Effector memory CD4-positive, alpha-beta T cell (primary cell): ENCODE data around the gene HOXC9.

ENCODE experiments used
- DNase-seq, 3 donors: peaks; one replicate each; pipeline ENCODE4 v3.0.0-alpha.2; 2020
- H3K27ac ChIP-seq: 2 replicates; pipeline ENCODE4 v1.7.0; 2013; ENCODE audit warnings: mild to moderate bottlenecking, low read length, moderate library complexity; ENCODE audit not compliant: insufficient read depth, poor library complexity, severe bottlenecking
- H3K27me3 ChIP-seq: replicated peaks from 2 replicates; pipeline ENCODE4 v1.7.0; 2013; ENCODE audit warnings: mild to moderate bottlenecking, low read length; ENCODE audit not compliant: insufficient read depth, control insufficient read depth, poor library complexity, severe bottlenecking
- H3K36me3 ChIP-seq: 2 replicates; pipeline ENCODE4 v1.7.0; 2013; ENCODE audit warnings: mild to moderate bottlenecking, low read length, moderate library complexity; ENCODE audit not compliant: control insufficient read depth, insufficient read depth
- H3K4me1 ChIP-seq: 2 replicates; pipeline ENCODE4 v1.7.0; 2013; ENCODE audit warnings: low read length, mild to moderate bottlenecking; ENCODE audit not compliant: control insufficient read depth, insufficient read depth, poor library complexity, severe bottlenecking
- H3K4me3 ChIP-seq: 2 replicates; pipeline ENCODE4 v1.7.0; 2013; ENCODE audit warnings: low read length, low read depth, mild to moderate bottlenecking; ENCODE audit not compliant: insufficient read depth, poor library complexity, severe bottlenecking
- H3K9me3 ChIP-seq: 2 replicates; pipeline ENCODE4 v1.7.0; 2013; ENCODE audit warnings: mild to moderate bottlenecking, low read length, moderate library complexity; ENCODE audit not compliant: control insufficient read depth

The HOXC9 gene

GRCh38 chr12:53976823-53977595 is 23.0 kb upstream of the HOXC9 start:
- Histone ChIP-seq H3K36me3 (no peaks in the 10 kb centered on the region), H3K27ac (no peak overlapping the region), H3K4me3 (no peak overlapping the region), H3K27me3 (peaks cover 94% of the 10 kb centered on the region), H3K9me3 (no peaks in the 10 kb centered on the region), H3K4me1 (peaks cover 31% of the 10 kb centered on the region)
- DNase-seq, result no peak

DNA sequence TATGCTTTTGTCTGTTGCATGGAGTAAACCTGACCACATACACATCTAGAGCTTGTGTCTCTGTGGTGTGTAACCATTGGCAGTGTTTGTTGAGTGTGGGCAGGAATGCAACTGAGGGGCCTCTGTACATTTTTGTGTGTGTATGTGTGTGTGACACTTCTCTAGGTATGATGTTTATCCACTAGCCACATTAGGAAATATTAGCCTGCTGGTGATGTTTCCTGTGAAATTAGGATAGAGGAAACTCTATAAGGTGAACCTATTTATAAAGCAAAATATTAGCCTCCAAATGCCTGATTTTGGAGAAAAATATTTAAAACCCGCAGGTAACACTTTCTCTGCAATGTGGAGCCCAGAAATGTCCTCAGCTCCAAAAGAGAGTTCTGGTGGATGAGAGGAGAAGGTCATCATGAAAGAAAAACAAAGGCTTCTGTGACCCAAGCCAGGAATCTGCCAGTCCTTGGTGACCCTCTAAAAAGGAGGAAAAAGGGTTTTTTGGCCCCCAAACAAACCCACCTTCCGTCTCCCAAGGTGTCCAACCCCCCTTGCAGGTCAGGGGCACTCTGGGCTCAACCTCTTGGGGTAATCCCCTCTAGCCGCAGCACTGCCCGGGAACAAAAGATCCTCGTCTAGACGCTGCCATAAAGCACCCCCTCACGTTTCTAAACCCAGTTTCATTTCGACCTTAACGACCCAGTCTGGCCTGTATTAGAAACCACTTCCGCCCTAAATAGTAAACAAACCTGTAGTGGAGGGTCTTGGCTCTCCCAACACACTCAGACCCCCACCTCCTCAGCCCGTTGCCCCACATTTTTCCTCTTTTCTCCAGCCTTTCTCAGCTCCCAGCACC is 22.1 kb upstream of the HOXC9 start:
- H3K4me3 ChIP-seq, result no peak overlapping the region
- peaks cover 31% of the 10 kb centered on the region for H3K4me1 ChIP-seq
- H3K36me3 ChIP-seq, result no peaks in the 10 kb centered on the region
- H3K27me3 ChIP-seq, result peaks cover 94% of the 10 kb centered on the region
- no peak overlapping the region for H3K27ac ChIP-seq
- no peaks in the 10 kb centered on the region for H3K9me3 ChIP-seq
- DNase-seq, result no peak

- no peaks in the 10 kb centered on the region for H3K36me3 ChIP-seq
- H3K27me3 ChIP-seq, result peaks cover 95% of the 10 kb centered on the region
- DNase-seq, result no peak
- H3K27ac ChIP-seq, result no peak overlapping the region
- peaks cover 24% of the 10 kb centered on the region for H3K4me1 ChIP-seq
- H3K9me3 ChIP-seq, result no peaks in the 10 kb centered on the region
- H3K4me3 ChIP-seq, result no peak overlapping the region
These were observed 21.2 kb upstream of the HOXC9 start for GRCh38 chr12:53978477-53979356.

DNA sequence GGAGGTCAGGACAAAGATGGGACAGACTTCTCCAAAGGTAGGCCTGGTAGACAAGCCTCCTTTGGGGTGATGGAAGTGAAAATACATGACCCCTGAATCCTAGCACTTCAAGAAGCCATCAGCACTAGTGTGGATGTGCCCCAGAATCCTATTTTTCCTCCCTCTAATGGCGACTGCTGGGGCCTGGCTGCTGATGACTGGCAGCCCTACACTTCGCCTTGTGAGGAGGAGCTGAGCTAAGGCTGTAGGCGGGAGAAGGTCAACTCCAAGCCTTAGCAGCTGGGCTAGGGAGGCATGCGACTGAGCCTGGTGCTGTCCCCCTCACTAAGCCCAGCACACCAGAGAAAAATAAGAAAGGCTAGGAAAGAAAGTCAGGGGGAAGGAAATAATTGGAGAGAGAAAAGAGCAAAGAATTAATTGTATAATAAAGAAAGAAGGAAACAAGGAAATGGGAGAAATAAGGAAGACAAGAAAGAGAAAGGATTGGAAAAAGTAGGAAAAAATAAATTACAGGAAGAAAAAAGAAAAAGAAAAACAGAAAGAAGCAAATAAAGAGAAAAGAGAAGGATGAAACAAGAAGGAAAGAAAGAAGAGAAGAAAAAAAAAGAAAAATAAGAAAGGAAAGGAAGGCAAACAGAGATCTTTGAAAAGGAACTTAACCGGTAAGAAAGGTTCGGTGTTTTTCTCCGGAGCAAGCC is 19.7 kb upstream of the HOXC9 start:
- no peak overlapping the region for H3K4me3 ChIP-seq
- no peak overlapping the region for H3K27ac ChIP-seq
- H3K9me3 ChIP-seq, result no peaks in the 10 kb centered on the region
- H3K36me3 ChIP-seq, result no peaks in the 10 kb centered on the region
- H3K27me3 ChIP-seq, result peaks cover 94% of the 10 kb centered on the region
- peaks cover 9% of the 10 kb centered on the region for H3K4me1 ChIP-seq
- no peak for DNase-seq

DNA sequence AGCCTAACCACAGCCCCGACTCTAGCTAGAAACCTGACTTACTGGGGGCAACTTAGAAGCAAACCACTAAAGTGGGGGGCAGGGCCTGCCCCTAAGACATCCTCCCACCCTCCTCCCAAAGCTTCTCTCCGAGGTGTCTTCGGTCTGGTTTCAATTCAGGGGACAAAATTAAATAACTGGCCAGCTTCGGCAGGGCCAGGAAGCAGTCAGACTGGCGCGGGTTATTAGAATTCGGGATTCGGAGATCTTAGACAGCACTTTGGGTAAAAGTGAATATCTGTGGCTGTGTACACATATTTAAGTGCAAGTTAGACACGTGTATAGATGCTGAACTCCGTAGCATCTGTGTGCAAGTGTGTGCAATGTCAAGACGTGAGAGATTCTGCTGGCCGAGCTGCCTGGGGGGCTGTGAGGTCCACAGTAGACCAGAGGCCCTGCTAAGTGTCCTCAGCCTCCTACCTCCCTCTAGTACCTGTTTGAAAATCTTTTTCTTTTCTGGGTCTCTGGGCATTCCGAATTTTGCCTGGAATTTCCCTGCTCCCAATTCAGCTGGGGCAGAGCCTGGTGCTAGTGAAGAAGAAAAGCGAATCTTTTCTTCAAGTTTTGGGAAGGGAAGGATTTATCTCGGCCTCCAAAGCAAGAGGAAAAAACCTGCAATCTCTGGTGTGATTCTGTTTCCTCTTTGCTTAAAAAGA is 19.0 kb upstream of the HOXC9 start:
- H3K36me3 ChIP-seq, result no peaks in the 10 kb centered on the region

GRCh38 chr12:53981634-53982565 is 18.1 kb upstream of the HOXC9 start:
- no peak for DNase-seq

More for the DNA sequence above, 19.0 kb upstream of the HOXC9 start:
- Histone ChIP-seq H3K9me3 (no peaks in the 10 kb centered on the region), H3K4me1 (peaks cover 10% of the 10 kb centered on the region), H3K27ac (no peak overlapping the region), H3K4me3 (no peak overlapping the region), H3K27me3 (peaks cover 94% of the 10 kb centered on the region)
- DNase-seq, result no peak

GRCh38 chr12:53982648-53983567 is 17.1 kb upstream of the HOXC9 start:
- Histone ChIP-seq H3K4me1 (peaks cover 11% of the 10 kb centered on the region), H3K27ac (no peak overlapping the region), H3K9me3 (no peaks in the 10 kb centered on the region), H3K4me3 (no peak overlapping the region), H3K27me3 (peaks cover 95% of the 10 kb centered on the region), H3K36me3 (no peaks in the 10 kb centered on the region)
- no peak for DNase-seq

More at GRCh38 chr12:53981634-53982565, 18.1 kb upstream of the HOXC9 start:
- Histone ChIP-seq H3K4me3 (no peak overlapping the region), H3K9me3 (no peaks in the 10 kb centered on the region), H3K27me3 (peaks cover 94% of the 10 kb centered on the region), H3K36me3 (no peaks in the 10 kb centered on the region), H3K4me1 (peaks cover 15% of the 10 kb centered on the region), H3K27ac (no peak overlapping the region)

DNA sequence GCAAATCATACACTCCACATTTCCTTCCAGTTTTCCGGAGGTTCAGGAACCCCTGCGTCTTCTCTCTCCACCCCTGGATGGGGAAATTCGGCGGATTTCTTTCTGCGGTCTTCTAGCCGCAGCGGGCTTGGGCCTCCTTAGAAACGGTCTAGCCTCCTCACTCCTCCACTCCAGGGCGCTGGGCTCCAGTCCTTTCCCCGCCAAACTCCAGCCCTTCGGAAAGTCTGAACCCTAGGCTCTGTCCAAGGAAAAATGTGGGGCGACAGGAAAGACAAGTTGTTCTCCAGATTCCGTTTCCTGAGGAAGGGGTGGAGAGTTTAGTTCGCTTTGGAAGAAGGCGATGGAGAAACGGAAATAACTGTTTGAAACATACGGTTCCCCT is 16.4 kb upstream of the HOXC9 start:
- peaks cover 96% of the 10 kb centered on the region for H3K27me3 ChIP-seq
- H3K27ac ChIP-seq, result no peak overlapping the region
- DNase-seq, result no peak
- H3K4me3 ChIP-seq, result no peak overlapping the region
- no peaks in the 10 kb centered on the region for H3K9me3 ChIP-seq
- peaks cover 9% of the 10 kb centered on the region for H3K4me1 ChIP-seq
- H3K36me3 ChIP-seq, result no peaks in the 10 kb centered on the region
